CD14-positive monocyte (primary cell): ENCODE measurements around the gene ZSCAN25. TPM values are rescaled to one million over a fixed set of nuclear protein-coding genes. Genes with fewer than 3 reads are reported as not detected.

ENCODE experiments used
- DNase-seq, 3 donors: peaks; one replicate each; pipeline ENCODE4 v3.0.0-alpha.2; 2011 to 2022
- H2AFZ ChIP-seq: 2 replicates; pipeline ENCODE4 v1.6.0; 2012; ENCODE audit warnings: mild to moderate bottlenecking, low read depth, low read length, inconsistent platforms; ENCODE audit not compliant: insufficient read depth, poor library complexity, severe bottlenecking
- H3K27ac ChIP-seq, 2 donors: 1 replicate in 1 of 2; 2 replicates in 1 of 2; pipeline ENCODE4 v1.5.1; 2012 to 2013; ENCODE audit warnings: low read length in 2 of 2, control low read depth in 1 of 2, inconsistent platforms in 1 of 2, low read depth in 1 of 2, mild to moderate bottlenecking in 1 of 2
- H3K27me3 ChIP-seq, 2 donors: one replicate each; pipeline versions ENCODE4 v1.6.0 to v1.6.1; 2011 to 2013; ENCODE audit warnings: low read length in 2 of 2; ENCODE audit not compliant: control insufficient read depth in 2 of 2, insufficient read depth in 2 of 2
- H3K36me3 ChIP-seq, 2 donors: replicated peaks in 1 of 2; 1 replicate in 1 of 2; 2 replicates in 1 of 2; pipeline versions ENCODE4 v1.5.1 to v1.6.1; 2012 to 2013; ENCODE audit warnings: low read length in 2 of 2, control low read depth in 1 of 2, inconsistent platforms in 1 of 2, mild to moderate bottlenecking in 1 of 2; ENCODE audit not compliant: insufficient read depth in 2 of 2, control insufficient read depth in 1 of 2
- H3K4me1 ChIP-seq, 2 donors: 1 replicate in 1 of 2; 2 replicates in 1 of 2; pipeline versions ENCODE4 v1.5.1 to v1.6.1; 2012 to 2013; ENCODE audit warnings: low read length in 2 of 2, control low read depth in 1 of 2, inconsistent platforms in 1 of 2, mild to moderate bottlenecking in 1 of 2, moderate library complexity in 1 of 2; ENCODE audit not compliant: insufficient read depth in 2 of 2, control insufficient read depth in 1 of 2
- H3K4me2 ChIP-seq: replicated peaks from 2 replicates; pipeline ENCODE3; 2012; ENCODE audit warnings: low read length, moderate library complexity, mild to moderate bottlenecking; ENCODE audit not compliant: poor library complexity, severe bottlenecking; ENCODE audit errors: extremely low read depth
- H3K4me3 ChIP-seq, 3 experiments: fragments of 200-600 bp in 1 of 3; sonication (generic) in 1 of 3; replicated peaks in 1 of 3; 1 replicate in 2 of 3; 2 replicates in 1 of 3; pipeline ENCODE4 v1.5.1; 2011 to 2013; ENCODE audit warnings: low read length in 3 of 3, mild to moderate bottlenecking in 3 of 3, control low read depth in 2 of 3, low read depth in 2 of 3, inconsistent platforms in 1 of 3, moderate library complexity in 1 of 3
- H3K79me2 ChIP-seq: 2 replicates; pipeline ENCODE4 v1.6.0; 2012; ENCODE audit warnings: mild to moderate bottlenecking, control low read depth, inconsistent platforms, low read length, moderate library complexity; ENCODE audit not compliant: insufficient read depth
- H3K9ac ChIP-seq: 2 replicates; pipeline ENCODE4 v1.6.0; 2017; ENCODE audit warnings: low read length, mild to moderate bottlenecking; ENCODE audit not compliant: insufficient read depth, poor library complexity, severe bottlenecking
- H3K9me3 ChIP-seq, 2 donors: replicated peaks in 1 of 2; 1 replicate in 1 of 2; 2 replicates in 1 of 2; pipeline versions ENCODE4 v1.5.1 to v1.6.1; 2012 to 2013; ENCODE audit warnings: low read length in 2 of 2, control low read depth in 1 of 2; ENCODE audit not compliant: control insufficient read depth in 1 of 2, insufficient read depth in 1 of 2
- H4K20me1 ChIP-seq: 2 replicates; pipeline ENCODE4 v1.6.0; 2012; ENCODE audit warnings: mild to moderate bottlenecking, low read length, control low read depth, moderate library complexity; ENCODE audit not compliant: insufficient read depth
- H3K27ac Mint-ChIP-seq, 7 donors: one replicate each; pipeline ENCODE4 v1.8.0; 2020; ENCODE audit warnings: mild to moderate bottlenecking in 7 of 7, mixed read lengths in 7 of 7, moderate library complexity in 6 of 7, inconsistent platforms in 2 of 7
- H3K27me3 Mint-ChIP-seq, 3 donors: one replicate each; pipeline ENCODE4 v1.8.0; 2021 to 2022; ENCODE audit warnings: low read depth in 3 of 3, mild to moderate bottlenecking in 3 of 3, mixed read lengths in 3 of 3, moderate library complexity in 3 of 3, inconsistent platforms in 1 of 3
- H3K36me3 Mint-ChIP-seq, 2 donors: one replicate each; pipeline ENCODE4 v1.8.0; 2020; ENCODE audit warnings: mixed read lengths in 2 of 2, inconsistent platforms in 1 of 2, mild to moderate bottlenecking in 1 of 2
- H3K4me1 Mint-ChIP-seq: one replicate; pipeline ENCODE4 v1.8.0; 2020; ENCODE audit warnings: mild to moderate bottlenecking, mixed read lengths
- H3K4me3 Mint-ChIP-seq, 2 donors: one replicate each; pipeline ENCODE4 v1.8.0; 2020; ENCODE audit warnings: mild to moderate bottlenecking in 2 of 2, mixed read lengths in 2 of 2, moderate library complexity in 1 of 2
- H3K9me3 Mint-ChIP-seq, 7 donors: one replicate each; pipeline ENCODE4 v1.8.0; 2020 to 2022; ENCODE audit warnings: mixed read lengths in 7 of 7, mild to moderate bottlenecking in 6 of 7, moderate library complexity in 6 of 7, inconsistent platforms in 2 of 7
- WGBS: methylation state at CpG from one replicate; pipeline ENCODE4 v1.1.5; 2013; ENCODE audit warnings: missing lambda C conversion rate; ENCODE audit not compliant: insufficient coverage; 5-methylcytosine and 5-hydroxymethylcytosine counted together
- intact Hi-C, 2 donors: fragments of 100-400 bp; cut with micrococcal nuclease; formaldehyde crosslinking; loops; one replicate each; pipeline versions ENCODE4 v1.15.0 to v1.15.1; 2023
- polyA plus RNA-seq, 3 donors: library from polyadenylated mRNA; depleted of rRNA in 1 of 3; unstranded in 2 of 3; stranded (reverse) in 1 of 3; fragments of 300-500 nt in 2 of 3; fragments of >200 nt in 1 of 3; fragmentation: Illumina TruSeq in 2 of 3; gene quantifications; 1 replicate in 2 of 3; 2 replicates in 1 of 3; pipeline ENCODE4 v1.2.3, GENCODE V29; 2012 to 2021
- TF ChIP-seq, protein P1 (sequence below): fragments of 200-600 bp; IDR thresholded peaks from one replicate; pipeline ENCODE4 v1.8.0; 2022; ENCODE audit warnings: antibody characterized with exemption, mild to moderate bottlenecking

The ZSCAN25 gene
- polyA plus RNA-seq, 3 donors, result 4.3 to 7.3 (median 6.1) TPM

DNA sequence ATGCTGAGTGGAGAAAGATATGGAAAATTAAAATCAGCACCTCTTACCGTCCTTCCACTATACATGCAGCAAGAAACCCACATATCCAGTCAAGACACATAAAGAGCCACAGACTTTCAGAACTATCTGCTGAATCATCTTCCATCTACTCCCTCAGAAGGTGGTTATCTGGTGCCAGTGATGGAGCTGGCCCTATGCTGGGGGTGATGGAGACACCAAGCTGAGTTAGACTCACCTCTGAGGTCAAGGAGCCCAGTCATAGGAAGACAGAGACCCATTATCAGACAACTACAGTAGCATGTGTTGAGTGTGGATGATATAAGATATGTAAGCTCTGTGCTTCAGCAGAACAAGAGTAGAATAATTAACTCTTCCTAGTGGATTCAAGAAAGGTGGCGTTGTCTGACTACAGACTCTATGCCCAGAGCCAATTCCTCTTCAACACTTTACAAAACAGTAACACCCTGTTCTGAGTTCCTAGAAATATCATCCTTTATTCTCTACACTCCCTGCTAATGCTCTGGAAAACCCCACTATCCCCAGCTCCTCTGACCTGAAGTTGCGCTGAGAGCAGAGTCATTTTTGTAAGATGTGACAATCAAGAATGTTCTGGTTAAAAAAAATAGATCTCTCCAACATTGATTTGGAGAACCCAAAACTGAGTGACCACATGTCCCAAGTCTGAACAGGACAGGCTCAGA is 48.7 kb downstream of the ZSCAN25 start:
- H3K9ac ChIP-seq, result no peak overlapping the region
- H3K36me3 Mint-ChIP-seq, result peaks cover 18 to 20% of the 10 kb centered on the region in 2 donors
- no peaks in the 10 kb centered on the region for H3K27me3 ChIP-seq
- no CpG with 5 or more reads among the region's 3 CpGs for WGBS
- intact Hi-C loops, result no loop called here
- no peak overlapping the region for H3K4me3 Mint-ChIP-seq
- no peak overlapping the region for H2AFZ ChIP-seq
- H3K4me1 Mint-ChIP-seq, result peaks cover 20% of the 10 kb centered on the region
- H3K4me2 ChIP-seq, result no peak overlapping the region
- no peak overlapping the region for H3K27ac ChIP-seq
- no peaks in the 10 kb centered on the region for H3K36me3 ChIP-seq
- no peak for DNase-seq
- peak overlapping the region in 1 of 7 donors; percentile 74 for H3K27ac Mint-ChIP-seq
- H4K20me1 ChIP-seq, result no peaks in the 10 kb centered on the region
- H3K9me3 ChIP-seq, result no peaks in the 10 kb centered on the region
- peaks cover 8 to 14% of the 10 kb centered on the region in 2 donors for H3K4me1 ChIP-seq
- peaks cover 0 to 3% (median 2%) of the 10 kb centered on the region in 7 donors for H3K9me3 Mint-ChIP-seq
- TF ChIP-seq, protein P1, sequence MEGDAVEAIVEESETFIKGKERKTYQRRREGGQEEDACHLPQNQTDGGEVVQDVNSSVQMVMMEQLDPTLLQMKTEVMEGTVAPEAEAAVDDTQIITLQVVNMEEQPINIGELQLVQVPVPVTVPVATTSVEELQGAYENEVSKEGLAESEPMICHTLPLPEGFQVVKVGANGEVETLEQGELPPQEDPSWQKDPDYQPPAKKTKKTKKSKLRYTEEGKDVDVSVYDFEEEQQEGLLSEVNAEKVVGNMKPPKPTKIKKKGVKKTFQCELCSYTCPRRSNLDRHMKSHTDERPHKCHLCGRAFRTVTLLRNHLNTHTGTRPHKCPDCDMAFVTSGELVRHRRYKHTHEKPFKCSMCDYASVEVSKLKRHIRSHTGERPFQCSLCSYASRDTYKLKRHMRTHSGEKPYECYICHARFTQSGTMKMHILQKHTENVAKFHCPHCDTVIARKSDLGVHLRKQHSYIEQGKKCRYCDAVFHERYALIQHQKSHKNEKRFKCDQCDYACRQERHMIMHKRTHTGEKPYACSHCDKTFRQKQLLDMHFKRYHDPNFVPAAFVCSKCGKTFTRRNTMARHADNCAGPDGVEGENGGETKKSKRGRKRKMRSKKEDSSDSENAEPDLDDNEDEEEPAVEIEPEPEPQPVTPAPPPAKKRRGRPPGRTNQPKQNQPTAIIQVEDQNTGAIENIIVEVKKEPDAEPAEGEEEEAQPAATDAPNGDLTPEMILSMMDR, result no peak
- H3K79me2 ChIP-seq, result no peaks in the 10 kb centered on the region
- peaks cover 0 to 4% (median 0%) of the 10 kb centered on the region in 3 donors for H3K27me3 Mint-ChIP-seq
- H3K4me3 ChIP-seq, result no peak overlapping the region

GRCh38 chr7:99666013-99666395 is 49.3 kb downstream of the ZSCAN25 start:
- Histone ChIP-seq H3K9ac (no peak overlapping the region), H3K79me2 (no peaks in the 10 kb centered on the region), H3K4me3 (no peak overlapping the region), H3K36me3 (no peaks in the 10 kb centered on the region), H4K20me1 (no peaks in the 10 kb centered on the region), H2AFZ (no peak overlapping the region), H3K27me3 (no peaks in the 10 kb centered on the region), H3K9me3 (no peaks in the 10 kb centered on the region), H3K4me2 (no peak overlapping the region), H3K4me1 (peaks cover 8 to 14% of the 10 kb centered on the region in 2 donors), H3K27ac (no peak overlapping the region)
- Mint-ChIP-seq H3K36me3 (peaks cover 17 to 18% of the 10 kb centered on the region in 2 donors), H3K27ac (no peak overlapping the region), H3K4me3 (no peak overlapping the region), H3K9me3 (peaks cover 0 to 2% (median 2%) of the 10 kb centered on the region in 7 donors), H3K27me3 (peaks cover 0 to 4% (median 0%) of the 10 kb centered on the region in 3 donors), H3K4me1 (peaks cover 20% of the 10 kb centered on the region)
- TF ChIP-seq, protein P1, result no peak
- intact Hi-C loops, result no loop called here
- no peak for DNase-seq
- no CpG with 5 or more reads among the region's 1 CpG for WGBS
